ENCODE results near the gene CCNY.

DNA sequence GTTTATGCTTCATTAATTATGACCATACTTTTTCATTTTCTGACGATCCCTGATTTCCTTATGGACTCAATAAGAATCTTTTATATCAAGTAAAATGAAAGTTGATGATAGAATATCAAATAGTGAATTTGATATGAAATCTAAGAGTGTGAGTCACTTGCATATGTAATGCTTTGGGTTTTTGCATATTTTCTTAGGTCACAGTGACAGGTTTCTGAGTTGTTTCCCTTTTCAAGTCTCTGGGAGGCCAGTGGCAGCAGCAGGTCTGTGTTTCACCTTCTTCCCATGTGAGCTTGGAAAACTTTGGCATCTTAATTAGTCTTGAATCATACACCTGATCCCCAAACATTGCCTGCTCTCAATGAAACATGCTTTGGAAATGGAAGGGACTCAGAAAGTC lies 234.1 kb downstream of the CCNY start:
- TF ChIP-seq, protein P1, sequence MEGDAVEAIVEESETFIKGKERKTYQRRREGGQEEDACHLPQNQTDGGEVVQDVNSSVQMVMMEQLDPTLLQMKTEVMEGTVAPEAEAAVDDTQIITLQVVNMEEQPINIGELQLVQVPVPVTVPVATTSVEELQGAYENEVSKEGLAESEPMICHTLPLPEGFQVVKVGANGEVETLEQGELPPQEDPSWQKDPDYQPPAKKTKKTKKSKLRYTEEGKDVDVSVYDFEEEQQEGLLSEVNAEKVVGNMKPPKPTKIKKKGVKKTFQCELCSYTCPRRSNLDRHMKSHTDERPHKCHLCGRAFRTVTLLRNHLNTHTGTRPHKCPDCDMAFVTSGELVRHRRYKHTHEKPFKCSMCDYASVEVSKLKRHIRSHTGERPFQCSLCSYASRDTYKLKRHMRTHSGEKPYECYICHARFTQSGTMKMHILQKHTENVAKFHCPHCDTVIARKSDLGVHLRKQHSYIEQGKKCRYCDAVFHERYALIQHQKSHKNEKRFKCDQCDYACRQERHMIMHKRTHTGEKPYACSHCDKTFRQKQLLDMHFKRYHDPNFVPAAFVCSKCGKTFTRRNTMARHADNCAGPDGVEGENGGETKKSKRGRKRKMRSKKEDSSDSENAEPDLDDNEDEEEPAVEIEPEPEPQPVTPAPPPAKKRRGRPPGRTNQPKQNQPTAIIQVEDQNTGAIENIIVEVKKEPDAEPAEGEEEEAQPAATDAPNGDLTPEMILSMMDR (IDR thresholded peaks at IDR 0.05): no peak
- TF ChIP-seq, protein P2, sequence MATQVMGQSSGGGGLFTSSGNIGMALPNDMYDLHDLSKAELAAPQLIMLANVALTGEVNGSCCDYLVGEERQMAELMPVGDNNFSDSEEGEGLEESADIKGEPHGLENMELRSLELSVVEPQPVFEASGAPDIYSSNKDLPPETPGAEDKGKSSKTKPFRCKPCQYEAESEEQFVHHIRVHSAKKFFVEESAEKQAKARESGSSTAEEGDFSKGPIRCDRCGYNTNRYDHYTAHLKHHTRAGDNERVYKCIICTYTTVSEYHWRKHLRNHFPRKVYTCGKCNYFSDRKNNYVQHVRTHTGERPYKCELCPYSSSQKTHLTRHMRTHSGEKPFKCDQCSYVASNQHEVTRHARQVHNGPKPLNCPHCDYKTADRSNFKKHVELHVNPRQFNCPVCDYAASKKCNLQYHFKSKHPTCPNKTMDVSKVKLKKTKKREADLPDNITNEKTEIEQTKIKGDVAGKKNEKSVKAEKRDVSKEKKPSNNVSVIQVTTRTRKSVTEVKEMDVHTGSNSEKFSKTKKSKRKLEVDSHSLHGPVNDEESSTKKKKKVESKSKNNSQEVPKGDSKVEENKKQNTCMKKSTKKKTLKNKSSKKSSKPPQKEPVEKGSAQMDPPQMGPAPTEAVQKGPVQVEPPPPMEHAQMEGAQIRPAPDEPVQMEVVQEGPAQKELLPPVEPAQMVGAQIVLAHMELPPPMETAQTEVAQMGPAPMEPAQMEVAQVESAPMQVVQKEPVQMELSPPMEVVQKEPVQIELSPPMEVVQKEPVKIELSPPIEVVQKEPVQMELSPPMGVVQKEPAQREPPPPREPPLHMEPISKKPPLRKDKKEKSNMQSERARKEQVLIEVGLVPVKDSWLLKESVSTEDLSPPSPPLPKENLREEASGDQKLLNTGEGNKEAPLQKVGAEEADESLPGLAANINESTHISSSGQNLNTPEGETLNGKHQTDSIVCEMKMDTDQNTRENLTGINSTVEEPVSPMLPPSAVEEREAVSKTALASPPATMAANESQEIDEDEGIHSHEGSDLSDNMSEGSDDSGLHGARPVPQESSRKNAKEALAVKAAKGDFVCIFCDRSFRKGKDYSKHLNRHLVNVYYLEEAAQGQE (IDR thresholded peaks at IDR 0.05; ENCODE audit: insufficient read depth in 1 of 2, low read depth in 2 of 2, low read length in 1 of 2): no peak
- TF ChIP-seq POLR2AphosphoS5 (IDR thresholded peaks at IDR 0.05; ENCODE audit: low read depth, low read length): no peak
- TF ChIP-seq TCF7L2 (IDR thresholded peaks at IDR 0.05; ENCODE audit: low read depth, low read length): no peak

Data from Panc1 (cell line).